Activated T-cell treated with anti-CD3 and anti-CD28 coated beads, Interleukin-2, amount 50 U/mL, for 1 hour (primary cell): ENCODE data around the gene CEBPZOS.
A peak's percentile ranks its signal among the peaks of the same experiment; 100 is the strongest.

Experiments used
- DNase-seq: peaks from one replicate; pipeline ENCODE4 v3.0.0-alpha.2; 2020

Gene CEBPZOS

DNA sequence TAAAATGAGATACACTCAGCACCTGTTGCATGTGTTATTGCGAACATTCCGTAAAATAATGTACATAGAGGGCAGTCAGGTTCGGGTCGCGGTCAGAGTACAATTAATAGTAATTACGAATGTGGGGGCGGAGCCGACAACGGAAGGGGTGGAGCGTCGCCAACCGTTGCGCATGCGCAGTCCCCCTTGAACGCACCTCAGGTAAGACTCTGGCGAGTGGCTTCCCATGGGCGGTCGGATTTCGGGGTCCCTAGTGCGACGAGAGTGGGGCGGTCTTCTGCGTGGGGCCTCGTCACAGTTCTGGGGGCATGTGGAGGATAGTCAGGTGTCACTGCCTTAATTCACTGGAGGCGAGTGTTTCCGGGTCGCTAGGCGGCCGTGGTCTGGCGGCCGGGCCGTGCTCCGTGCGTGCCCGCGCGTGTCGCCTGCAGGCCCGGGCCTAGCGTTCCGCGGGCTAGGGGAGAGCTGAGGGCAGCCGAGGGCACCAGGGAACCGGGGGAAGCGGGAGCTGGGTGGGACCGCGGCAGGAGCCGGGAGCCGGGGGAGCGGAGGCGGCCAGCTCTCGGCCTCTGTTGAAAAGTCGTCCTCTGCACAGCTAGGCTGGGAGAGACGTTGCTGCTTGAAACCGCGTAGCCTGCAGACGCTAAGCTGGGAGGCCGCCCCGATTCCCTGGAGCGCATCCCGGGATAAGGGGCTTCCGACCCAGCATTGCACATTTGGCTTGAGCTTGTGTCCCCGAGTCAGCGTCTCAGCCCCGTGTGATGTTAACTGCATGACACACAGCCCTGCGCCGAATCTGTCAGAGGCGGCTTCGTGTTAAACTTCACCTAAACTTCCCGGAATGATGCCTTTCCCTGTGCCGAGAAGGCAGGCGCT is at the start of gene CEBPZOS:
Gene CEBPZOS (plus strand): TSS at position 177 of the 876 bp plus-strand sequence. CDS start 3,209 bp downstream, outside the sequence.
- peak; percentile 94 for DNase-seq

DNA sequence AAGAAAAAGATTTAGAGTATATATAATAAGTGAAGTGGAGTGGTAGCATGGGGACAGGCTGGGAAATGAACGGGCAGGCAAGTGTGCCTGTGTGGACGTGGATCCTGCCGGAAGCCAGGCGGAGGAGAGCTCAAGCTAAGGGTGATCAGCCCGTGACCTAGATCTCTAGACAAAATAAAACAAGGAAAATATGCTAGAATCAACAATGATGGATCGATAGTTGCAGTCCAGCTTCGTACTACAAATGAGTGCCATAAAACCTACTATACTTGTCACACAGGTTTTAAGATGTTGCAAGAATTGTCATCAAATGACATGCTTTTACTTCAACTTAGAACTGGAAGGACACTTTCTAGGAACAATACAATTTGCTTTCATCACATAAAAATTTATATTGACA is 48.0 kb upstream of the CEBPZOS start:
- no peak for DNase-seq

DNA sequence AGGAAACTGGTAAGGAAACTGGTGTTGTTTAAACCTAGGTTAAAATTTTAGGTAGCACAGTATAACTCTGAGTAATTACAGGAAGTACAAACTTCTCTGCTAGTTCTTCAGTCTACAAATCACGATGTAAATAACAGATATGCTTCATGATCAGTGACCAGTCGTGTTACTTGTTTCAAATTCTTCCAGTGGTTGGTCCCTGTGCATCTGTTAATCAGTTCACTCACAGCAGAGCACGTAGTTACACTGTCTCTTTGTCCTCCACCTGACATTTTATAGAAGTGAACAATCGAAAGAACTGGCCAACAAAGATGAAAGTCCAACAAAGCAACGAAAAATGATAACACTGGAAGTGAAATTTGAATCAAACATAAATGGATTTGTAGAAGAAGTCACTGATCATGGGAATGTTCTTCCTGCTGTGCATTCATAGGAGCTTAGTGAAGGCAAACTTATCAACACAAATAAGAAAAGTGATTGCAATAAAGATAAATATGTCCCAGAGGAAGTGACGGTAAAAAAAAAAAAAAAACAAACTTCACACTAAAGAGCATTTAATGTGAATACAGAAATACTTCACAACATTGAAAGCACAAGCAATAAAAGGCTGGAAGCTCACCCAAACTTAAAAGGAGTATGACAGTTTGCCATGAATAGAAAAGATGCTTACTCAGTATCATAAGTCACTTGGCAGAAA is 46.5 kb upstream of the CEBPZOS start:
- DNase-seq = no peak

DNA sequence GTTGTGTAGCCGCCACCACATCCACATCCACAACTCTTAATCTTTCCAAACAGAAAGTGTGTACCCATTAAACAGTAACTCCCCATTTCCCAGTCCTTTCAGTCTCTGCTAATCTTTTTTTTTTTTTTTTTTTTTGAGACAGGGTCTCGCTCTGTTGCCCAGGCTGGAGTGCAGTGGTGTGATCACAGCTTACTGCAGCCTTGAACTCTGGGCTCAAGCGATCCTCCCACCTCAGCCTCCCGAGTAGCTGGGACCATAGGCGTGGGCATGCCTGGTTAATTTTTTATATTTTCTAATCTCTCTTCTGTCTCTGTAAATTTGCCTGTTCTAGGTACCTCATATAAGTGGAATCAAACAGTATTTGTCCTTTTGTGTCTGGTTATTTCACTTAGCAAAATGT is 43.1 kb upstream of the CEBPZOS start:
- DNase-seq = no peak

DNA sequence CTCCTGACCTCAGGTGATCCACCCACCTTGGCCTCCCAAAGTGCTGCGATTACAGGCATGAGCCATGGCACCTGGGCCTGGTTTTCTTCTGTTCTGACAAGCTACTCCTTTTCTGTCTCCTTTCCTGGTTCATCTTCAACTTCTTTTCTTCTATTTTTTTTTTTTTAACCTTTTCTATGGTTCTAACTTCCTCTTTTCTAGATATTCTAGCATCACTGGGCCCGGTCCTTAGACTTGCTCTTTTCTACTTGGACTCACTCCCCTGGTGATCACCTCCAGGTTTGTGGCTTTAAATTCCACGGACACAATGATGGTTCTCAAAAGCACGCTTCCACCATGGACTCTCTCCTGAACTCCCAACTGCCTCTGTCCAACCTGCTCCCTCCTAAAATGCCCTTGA is 41.5 kb upstream of the CEBPZOS start:
- DNase-seq = no peak

DNA sequence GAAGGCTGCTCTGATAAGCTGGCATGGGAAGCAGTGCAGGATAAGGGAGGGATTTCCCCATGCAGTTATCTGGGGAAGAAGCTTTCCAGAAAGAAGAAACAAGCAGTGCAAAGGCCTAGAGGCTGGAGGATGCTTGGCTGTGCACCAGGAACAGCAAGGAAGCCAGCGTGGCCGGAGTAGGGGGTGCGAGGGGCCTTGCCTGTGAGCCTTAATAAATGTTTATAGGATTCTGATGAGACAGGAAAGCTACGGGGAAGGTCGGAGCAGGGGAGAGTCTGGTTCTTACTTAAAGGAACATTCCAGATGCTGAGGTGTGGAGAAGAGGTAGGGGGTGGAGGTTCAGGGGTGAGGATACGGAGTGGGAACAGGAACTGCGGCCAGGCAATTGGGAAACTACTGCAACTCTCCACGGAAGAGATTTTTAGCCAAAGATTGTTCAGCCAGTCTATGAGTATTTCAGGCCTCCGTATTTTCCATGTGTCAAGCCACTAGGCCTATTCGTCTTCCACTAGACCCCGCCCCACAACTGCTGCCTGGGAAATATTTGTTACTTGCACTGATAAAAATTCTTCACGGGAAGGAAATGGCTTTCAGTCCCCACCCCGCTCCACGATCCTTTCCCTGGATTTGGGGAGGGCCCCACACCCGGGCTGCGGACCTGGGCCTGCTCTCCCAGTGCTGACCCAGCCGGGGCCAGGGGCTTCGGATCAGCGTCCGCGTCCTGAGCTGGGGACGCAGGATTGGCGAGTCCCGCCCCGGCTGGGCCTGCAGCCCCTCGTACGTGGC is 40.0 kb upstream of the CEBPZOS start:
- no peak for DNase-seq

DNA sequence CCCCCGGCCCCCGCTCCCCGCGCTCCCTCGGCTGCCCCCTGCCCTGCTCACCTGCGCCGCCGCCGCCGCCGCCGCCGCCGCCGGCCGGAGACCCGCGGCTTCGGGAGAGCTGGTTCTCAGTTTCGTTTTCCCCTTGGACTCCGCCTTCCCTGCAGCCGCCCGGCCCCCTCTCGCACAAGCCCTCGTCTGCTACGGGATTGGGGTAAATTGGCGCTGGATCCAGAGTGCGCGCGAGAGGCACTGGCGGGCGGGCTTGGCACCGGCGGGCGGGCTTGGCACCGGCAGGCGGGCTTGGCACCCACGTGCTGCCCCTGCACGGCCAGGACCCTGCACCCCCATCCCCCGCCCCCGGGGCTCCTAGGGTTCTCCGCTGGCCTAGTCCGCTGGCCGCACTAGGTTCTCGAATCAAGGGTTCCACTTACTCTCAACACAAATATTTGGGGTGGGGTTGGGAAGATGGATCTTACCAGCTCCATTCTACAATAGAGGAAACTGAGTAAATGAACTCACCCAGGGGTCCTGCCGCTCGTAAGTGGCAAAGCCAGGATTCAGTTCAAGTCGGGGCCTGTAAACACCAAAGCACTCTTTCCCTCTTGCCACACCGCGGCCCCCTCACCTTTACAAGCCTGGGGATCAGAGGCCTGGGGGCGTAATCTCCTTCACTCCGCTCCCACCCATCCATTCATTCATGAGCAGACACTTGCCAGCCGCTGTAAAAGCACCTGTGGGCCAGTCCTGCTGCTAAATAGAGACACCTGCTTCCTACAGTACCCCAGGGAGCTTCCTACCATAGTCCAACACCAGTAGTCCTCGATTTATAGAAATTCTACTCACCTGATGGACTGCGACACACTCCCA is 39.2 kb upstream of the CEBPZOS start, which contains the start of gene EIF2AK2:
Gene EIF2AK2 (minus strand): TSS at position 124 of the 858 bp plus-strand sequence. CDS start 9,174 bp downstream, outside the sequence.
- DNase-seq = peak; percentile 82

DNA sequence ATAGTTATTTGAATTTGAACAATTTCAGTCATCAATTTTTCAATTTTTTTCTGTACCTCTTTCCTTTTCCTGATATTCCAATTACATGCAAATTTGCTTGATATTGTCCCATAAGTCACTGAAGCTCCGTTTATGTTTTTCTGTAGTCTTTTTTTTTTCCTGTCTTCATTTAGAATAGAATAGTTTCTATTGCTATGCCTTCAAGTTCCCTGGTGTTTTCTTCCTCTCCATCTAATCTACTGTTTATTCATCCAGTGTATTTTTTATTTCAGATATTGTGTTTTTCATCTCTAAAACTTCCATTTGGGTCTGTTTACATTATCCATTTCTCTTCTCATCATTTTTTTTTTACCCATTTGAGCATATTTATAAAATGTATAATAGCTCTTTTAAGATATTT is 31.5 kb upstream of the CEBPZOS start:
- DNase-seq = no peak

DNA sequence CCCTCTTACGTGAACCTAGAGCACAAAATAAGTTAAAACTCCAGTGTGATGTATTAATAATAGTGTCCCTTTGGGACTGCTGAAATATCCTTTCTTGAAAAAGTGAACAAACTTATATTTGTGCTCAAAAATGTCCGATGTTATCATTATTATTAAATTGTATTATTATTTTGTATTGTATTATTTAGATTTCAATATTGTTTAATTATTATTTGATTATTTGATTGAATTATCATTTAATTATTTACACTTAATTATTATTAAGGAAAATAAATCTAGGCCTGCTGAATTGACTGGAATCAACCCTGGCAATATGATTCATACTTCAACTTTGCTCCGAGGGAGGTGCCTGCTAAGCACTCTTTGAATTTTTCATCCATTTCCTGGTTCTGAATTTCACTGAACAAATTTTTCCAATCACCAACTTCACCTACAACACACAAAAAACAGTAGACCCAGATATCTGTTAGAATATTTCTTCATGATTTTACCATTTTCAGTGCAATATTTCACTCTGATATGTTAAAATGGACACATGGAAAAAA is 28.6 kb upstream of the CEBPZOS start:
- DNase-seq = no peak

DNA sequence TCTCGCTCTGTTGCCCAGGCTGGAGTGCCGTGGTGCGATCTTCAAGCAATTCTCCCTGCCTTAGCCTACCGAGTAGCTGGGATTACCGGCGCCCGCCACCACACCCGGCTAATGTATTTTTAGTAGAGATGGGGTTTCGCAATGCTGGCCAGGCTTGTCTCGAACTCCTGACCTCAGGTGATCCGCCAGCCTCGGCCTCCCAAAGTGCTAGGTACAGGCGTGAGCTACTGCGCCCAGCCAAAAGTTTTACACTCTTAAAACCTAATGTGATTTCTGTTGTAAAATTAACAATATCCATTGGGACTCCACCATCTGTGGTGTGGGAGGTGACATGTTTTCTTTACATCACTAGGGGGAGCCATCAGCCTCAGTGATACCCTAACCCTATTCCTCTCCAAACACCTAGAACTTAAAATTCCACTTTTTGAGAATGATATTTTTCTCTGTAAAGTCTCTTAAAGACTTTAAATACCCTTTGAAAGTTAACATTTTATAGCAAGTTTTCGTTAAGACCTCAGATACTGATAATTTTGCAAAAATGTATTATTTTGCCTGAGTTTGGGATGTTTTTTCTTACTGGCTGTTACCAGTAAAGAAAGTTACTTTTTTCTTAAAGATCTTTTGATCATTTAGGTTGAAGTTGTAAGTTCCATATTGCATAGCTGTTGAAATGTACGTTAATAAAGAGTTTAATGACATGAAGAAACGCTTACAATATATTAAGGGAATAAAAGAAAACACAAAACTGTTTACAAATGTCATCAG is 27.9 kb upstream of the CEBPZOS start:
- DNase-seq = no peak

DNA sequence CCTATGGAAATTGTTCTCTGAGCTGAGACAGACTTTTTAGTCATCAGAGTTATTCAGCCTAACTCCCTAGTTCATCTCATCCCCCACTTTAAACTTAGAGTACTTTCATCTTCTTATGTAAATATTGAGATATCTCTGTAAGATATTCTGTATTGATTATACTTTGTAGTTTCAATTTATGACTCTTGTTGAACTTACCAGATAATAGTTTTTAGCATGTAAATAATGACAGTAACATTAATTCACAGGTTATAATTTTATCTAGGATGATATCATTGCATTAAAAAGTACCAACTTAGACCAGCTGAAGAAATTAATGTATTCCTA is 24.7 kb upstream of the CEBPZOS start:
- DNase-seq = no peak

DNA sequence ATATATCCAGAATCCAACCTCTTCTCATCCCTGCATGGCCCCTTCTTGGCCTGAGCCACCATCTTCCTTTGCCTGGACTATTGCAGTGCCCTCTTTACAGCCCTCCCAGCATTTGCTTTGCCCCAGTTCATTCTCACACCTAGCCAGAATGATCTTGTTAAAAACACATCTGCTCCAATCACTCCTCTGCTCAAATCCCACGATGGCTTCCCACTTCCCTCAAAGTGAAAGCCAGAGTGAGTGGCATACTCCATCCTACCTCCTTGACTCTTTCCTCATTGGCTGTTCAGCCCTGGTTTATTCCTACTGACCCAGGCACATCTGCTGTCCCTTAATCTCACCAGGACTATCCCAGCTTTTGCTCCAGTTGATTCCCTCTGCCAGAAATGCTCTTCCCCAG is 22.6 kb upstream of the CEBPZOS start:
- no peak for DNase-seq

DNA sequence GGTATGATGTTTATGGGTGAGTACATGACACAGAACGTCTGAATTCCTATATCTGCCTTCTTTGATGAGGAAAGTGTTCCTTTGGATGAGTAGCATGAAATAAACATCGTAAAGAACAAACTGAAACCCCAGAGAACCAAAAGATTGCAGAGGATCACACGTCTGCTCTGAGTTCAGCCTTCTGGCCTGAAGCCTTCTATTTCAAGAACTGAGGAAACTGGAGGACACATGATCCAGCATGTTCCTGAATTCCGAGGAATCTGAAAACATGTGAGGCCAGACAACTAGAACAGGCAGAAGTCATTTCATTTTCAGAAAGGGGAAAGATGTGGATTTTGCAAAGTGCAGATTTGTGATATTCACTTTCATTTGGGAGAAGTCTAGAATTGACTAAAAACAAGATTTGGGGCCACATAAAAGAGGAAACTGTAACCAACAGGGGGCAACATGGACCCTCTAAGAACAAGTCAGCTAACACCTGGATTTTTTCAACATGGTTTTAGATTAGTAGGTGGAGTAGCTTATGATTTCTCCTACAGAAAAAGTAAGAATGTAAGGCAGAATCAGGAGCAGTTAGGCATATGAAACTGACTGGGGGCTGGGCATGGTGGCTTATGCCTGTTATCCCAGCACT is 16.2 kb upstream of the CEBPZOS start:
- no peak for DNase-seq

DNA sequence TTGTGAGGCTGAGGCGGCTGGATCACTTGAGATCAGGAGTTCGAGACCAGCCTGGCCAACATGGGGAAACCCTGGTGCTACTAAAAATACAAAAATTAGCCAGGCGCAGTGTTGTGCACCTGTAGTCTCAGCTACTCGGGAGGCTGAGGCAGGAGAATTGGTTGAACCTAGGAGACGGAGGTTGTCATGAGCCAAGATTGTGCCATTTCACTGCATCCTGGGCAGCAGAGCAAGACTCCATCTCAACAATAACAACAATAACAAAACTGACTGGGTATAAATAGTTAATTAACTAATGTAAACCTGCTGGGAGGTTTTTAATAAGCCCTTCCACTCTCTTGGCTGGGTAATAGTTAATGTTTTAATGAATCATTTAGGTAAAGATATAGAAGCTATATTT is 15.7 kb upstream of the CEBPZOS start:
- no peak for DNase-seq

DNA sequence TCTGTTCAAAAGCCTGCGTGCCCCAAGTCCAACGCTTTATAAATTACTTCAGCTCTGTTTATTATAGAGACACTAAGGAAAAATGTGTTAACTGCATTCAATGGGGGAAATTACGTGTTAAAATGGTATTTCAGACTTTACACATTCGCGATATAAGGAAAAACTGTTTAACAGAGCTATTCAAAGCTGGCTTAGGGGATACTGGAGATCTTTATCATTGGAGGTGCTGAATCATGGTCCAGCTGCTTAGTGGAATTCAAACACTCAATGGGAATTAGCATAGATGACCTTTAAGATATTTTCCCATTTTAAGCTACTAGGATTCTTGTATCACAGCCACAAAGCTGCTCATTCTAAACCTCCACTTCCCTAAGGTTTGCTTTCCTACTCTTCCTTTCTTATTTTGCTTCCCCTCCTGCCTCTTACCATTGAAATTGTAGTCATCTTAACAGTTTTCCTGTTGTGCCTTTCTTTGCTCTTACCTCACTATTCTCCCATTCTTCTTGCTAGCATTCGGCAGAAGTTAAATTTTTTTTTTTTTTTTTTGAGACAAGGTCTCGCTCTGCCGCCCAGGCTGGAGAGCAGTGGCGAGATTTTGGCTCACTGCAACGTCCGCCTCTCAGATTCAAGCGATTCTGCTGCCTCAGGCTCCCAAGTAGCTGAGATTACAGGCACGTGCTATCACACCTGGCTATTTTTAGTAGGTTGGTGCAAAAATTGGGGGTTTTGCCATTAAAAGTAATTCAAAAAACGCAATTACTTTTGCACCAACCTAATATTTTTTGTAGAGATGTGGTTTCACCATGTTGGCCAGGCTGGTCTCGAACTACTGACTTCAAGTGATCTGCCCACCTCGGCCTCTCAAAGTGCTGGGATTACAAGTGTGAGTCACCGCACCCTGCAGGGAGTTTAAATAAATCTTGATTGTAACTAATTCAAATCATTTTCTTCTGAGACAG is 14.3 kb upstream of the CEBPZOS start:
- DNase-seq = no peak

DNA sequence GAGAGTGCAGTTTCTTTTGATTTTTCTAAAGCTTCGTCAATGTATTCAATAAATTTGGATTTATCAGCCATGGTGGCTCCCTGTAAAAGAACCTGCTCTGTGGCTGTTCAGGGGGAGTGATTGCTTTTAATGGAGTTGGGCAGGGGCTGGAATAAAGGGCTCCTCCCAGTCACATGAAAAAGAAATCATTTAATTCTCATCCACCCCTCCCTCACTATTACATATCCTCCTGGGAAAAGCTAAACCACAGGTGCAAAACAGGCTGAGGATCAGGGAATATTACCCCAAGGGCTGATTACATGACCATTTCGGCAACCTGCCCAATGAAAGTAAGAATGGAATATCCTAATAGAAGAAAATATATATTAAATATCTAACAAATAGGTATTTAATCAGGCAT is 7.7 kb upstream of the CEBPZOS start, which contains the start of gene SULT6B1:
Gene SULT6B1 (minus strand): TSS at position 101 of the 400 bp plus-strand sequence. CDS start 30 bp downstream, at position 71.
- DNase-seq = no peak

DNA sequence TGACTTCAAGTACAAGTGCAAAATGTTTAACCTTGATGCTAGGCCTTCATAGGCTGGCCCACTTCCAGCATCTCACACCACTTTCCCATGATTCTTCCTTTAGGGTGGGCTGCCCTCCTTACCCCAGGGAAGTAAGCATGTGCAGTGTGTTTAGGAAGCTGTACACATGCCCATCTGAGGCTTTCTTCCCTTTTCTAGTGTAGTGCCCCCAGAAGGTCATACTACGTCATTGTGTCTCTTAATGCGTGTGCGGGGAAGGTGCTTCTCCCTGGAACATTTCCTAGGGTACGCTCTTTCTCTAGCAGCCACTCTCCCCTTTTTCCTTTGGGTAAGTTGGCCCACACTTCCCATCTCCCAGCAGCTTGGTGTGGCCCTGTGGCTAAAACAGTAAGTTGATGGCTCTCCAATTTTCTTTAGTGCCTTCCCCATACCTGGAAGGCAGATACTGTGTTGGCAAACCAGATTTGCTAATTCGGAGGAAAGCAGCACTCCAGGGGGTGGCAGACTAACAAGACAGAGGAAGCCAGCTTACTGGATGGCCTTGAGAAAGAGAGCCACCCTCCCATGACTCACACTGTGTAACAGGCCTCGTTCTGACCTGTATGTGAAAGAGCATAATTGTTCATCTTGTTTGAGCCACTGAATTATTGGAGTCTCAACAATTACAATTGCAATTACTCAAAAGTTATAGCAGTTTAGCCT is 6.7 kb upstream of the CEBPZOS start:
- no peak for DNase-seq

DNA sequence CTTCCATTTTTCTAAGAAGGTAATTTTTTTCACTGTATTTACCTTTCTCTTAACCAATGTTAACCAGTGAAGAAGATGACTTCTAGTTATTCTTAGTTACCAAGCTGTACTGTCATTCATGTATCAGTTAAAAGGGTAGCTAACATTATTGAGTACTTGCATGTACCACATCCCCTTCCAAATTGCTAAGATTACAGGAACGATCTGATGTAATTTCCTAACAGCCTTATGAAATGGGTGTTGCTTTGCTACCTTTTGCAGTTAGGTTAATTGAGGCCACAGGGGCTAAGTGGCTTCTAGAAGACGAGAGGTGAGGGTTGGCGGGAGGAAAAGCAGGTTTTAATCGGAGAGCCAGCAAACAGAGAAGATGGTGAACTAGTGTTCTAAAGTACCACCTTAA is 6.0 kb upstream of the CEBPZOS start:
- DNase-seq = no peak

DNA sequence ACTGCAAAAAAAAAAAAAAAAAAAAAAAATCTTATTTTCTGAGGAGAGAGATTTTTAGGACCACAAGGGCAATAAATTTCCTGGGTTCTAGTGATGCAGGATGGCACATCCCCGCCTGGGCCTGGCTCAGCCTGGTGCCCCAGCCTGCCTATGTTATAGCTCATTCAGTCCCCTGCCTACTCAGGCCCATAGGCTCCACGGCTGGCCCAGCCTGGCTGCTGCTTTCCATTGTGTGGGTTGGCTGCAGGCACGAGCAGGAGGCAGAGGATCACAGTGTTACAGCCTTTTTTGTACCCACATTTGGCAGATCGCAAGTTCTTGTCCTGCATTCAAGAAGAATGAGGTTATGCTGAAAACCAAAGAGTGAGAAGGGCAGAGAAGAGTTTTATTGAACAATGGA is 5.0 kb upstream of the CEBPZOS start:
- no peak for DNase-seq
